Gastrocnemius medialis (tissue), 4 donors: ENCODE results near the gene BCL2L12.

Experiments
- CTCF ChIP-seq, 5 experiments: fragments of 450-650 bp in 3 of 5; fragments of 200-600 bp in 2 of 5; sonication (generic) in 2 of 5; IDR thresholded peaks in 4 of 5; conservative IDR thresholded peaks in 1 of 5; 1 replicate in 4 of 5; 2 replicates in 1 of 5; pipeline ENCODE4 v1.5.1; 2016 to 2019; ENCODE audit warnings: antibody characterized with exemption in 5 of 5, mild to moderate bottlenecking in 3 of 5, moderate library complexity in 3 of 5
- POLR2A ChIP-seq, 2 donors: fragments of 450-650 bp; IDR thresholded peaks; one replicate each; pipeline ENCODE4 v1.6.1; 2017; ENCODE audit warnings: antibody characterized with exemption in 2 of 2, mild to moderate bottlenecking in 2 of 2, moderate library complexity in 2 of 2

DNA sequence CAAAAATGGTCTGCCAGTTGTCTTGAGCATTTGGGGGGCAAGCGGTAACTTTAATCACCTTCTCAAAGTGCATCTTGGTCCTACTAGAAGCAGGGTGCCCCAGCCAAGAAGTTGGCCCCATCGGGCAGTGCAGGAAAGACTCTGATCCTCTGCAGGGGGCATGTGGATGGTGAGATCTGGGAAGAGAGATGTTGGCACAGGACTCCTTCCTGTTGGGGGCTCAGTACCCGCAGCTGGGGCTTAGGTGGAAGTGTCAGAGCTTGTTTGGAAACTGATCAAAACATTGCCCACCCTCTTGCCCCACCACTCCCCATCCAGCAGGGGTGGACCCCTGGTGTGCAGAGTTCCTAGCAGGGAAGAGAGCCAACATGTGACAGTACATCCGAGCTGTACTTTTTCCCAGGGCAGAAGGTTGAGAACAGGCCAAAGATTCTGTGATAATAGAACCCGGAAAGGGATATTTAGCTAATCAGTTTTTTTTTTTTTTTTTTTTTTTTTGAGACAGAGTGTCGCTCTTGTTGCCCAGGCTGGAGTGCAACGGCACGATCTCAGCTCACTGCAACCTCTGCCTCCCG lies 34.6 kb upstream of the BCL2L12 start:
- TF ChIP-seq POLR2A (IDR thresholded peaks at IDR 0.05), result no peak
- TF ChIP-seq CTCF (IDR thresholded peaks at IDR 0.05 in 4 of 5, conservative IDR thresholded peaks at IDR 0.05 in 1 of 5), result no peak
